Activated naive CD4-positive, alpha-beta T cell treated with anti-CD3 and anti-CD28 coated beads, Interleukin-2, amount 50 U/mL, for 72 hours (primary cell): Measurements from ENCODE around the gene TPRN. TPM values are rescaled to one million over a fixed set of nuclear protein-coding genes. Genes with fewer than 3 reads are reported as not detected.
"Not testable (repeated sequence)": the region's sequence is repeated elsewhere in the genome, so short reads cannot be mapped to it uniquely, and the experiment has no call there.

ENCODE experiments used
- ATAC-seq, 2 donors: fragments of 150-1000 bp; cut with Tn5 transposase; 2 replicates each; pipeline ENCODE4 v1.10.0; 2021; ENCODE audit warnings: mild to moderate bottlenecking in 2 of 2, moderate library complexity in 2 of 2
- DNase-seq, 2 donors: peaks; one replicate each; pipeline ENCODE4 v3.0.0; 2021 to 2022; ENCODE audit warnings: low spot score in 2 of 2
- H3K27ac Mint-ChIP-seq, 2 donors: one replicate each; pipeline ENCODE4 v1.8.0; 2022; ENCODE audit warnings: mild to moderate bottlenecking in 2 of 2, mixed read lengths in 2 of 2
- H3K36me3 Mint-ChIP-seq, 2 donors: one replicate each; pipeline ENCODE4 v1.8.0; 2022; ENCODE audit warnings: mixed read lengths in 2 of 2
- H3K9me3 Mint-ChIP-seq, 2 donors: one replicate each; pipeline ENCODE4 v1.8.0; 2022; ENCODE audit warnings: mixed read lengths in 2 of 2
- total RNA-seq, 2 donors: library from RNA; stranded (reverse); gene quantifications; one replicate each; pipeline ENCODE4 v1.2.3, GENCODE V29; 2022

Gene TPRN
- total RNA-seq, 2 donors from 2014 or later = 5.7 to 7.3 TPM

GRCh38 chr9:137239541-137240200 lies 39.1 kb upstream of the TPRN start:
- Mint-ChIP-seq H3K27ac (peak overlapping the region; percentile 63 to 90), H3K36me3 (peaks cover 15 to 18% of the 10 kb centered on the region in 2 donors)
- H3K9me3 Mint-ChIP-seq, DNase-seq, ATAC-seq: not testable (repeated sequence)

GRCh38 chr9:137237759-137238726 lies 37.5 kb upstream of the TPRN start:
- no peak for ATAC-seq
- H3K36me3 Mint-ChIP-seq = peaks cover 13 to 15% of the 10 kb centered on the region in 2 donors
- DNase-seq = no peak
- no peaks in the 10 kb centered on the region for H3K9me3 Mint-ChIP-seq
- no peak overlapping the region for H3K27ac Mint-ChIP-seq

GRCh38 chr9:137236936-137237421 lies 36.4 kb upstream of the TPRN start:
- DNase-seq = no peak

GRCh38 chr9:137236238-137236935 lies 35.8 kb upstream of the TPRN start:
- no peak overlapping the region for H3K27ac Mint-ChIP-seq
- DNase-seq (peak; percentile 86 to 96), ATAC-seq (peak; percentile 26 to 39)
- H3K36me3 Mint-ChIP-seq = peaks cover 0 to 4% of the 10 kb centered on the region in 2 donors
- no peaks in the 10 kb centered on the region for H3K9me3 Mint-ChIP-seq

More at GRCh38 chr9:137236936-137237421, 36.4 kb upstream of the TPRN start:
- H3K36me3 Mint-ChIP-seq = peaks cover 2 to 4% of the 10 kb centered on the region in 2 donors
- no peaks in the 10 kb centered on the region for H3K9me3 Mint-ChIP-seq
- H3K27ac Mint-ChIP-seq = no peak overlapping the region
- no peak for ATAC-seq

GRCh38 chr9:137235424-137236237 lies 35.1 kb upstream of the TPRN start:
- no peak for ATAC-seq
- no peak overlapping the region for H3K27ac Mint-ChIP-seq
- no peak for DNase-seq
- peaks cover 0 to 4% of the 10 kb centered on the region in 2 donors for H3K36me3 Mint-ChIP-seq
- H3K9me3 Mint-ChIP-seq = no peaks in the 10 kb centered on the region

GRCh38 chr9:137234758-137235423 lies 34.4 kb upstream of the TPRN start:
- Mint-ChIP-seq H3K36me3 (peaks cover 0 to 4% of the 10 kb centered on the region in 2 donors), H3K27ac (no peak overlapping the region), H3K9me3 (no peaks in the 10 kb centered on the region)
- no peak for DNase-seq
- no peak for ATAC-seq

GRCh38 chr9:137234055-137234697 lies 33.6 kb upstream of the TPRN start:
- Mint-ChIP-seq H3K27ac (no peak overlapping the region), H3K9me3 (no peaks in the 10 kb centered on the region), H3K36me3 (peaks cover 0 to 4% of the 10 kb centered on the region in 2 donors)
- DNase-seq (no peak), ATAC-seq (no peak)

- ATAC-seq = no peak
- no peak overlapping the region for H3K27ac Mint-ChIP-seq
- H3K9me3 Mint-ChIP-seq = no peaks in the 10 kb centered on the region
- no peaks in the 10 kb centered on the region for H3K36me3 Mint-ChIP-seq
- DNase-seq = no peak
Measured at GRCh38 chr9:137233143-137233980, 32.8 kb upstream of the TPRN start.

- no peaks in the 10 kb centered on the region for H3K9me3 Mint-ChIP-seq
- DNase-seq (no peak), ATAC-seq (no peak)
- H3K27ac Mint-ChIP-seq = no peak overlapping the region
- H3K36me3 Mint-ChIP-seq = no peaks in the 10 kb centered on the region
Measured at GRCh38 chr9:137232510-137232909, 32.0 kb upstream of the TPRN start.

- no peak overlapping the region for H3K27ac Mint-ChIP-seq
- no peak for DNase-seq
- H3K9me3 Mint-ChIP-seq = no peaks in the 10 kb centered on the region
- no peak for ATAC-seq
- H3K36me3 Mint-ChIP-seq = no peaks in the 10 kb centered on the region
Measured at GRCh38 chr9:137232101-137232500, 31.6 kb upstream of the TPRN start.

GRCh38 chr9:137231372-137232039 lies 31.0 kb upstream of the TPRN start:
- Mint-ChIP-seq H3K9me3 (no peaks in the 10 kb centered on the region), H3K36me3 (no peaks in the 10 kb centered on the region), H3K27ac (no peak overlapping the region)
- no peak for DNase-seq
- ATAC-seq = no peak

GRCh38 chr9:137230705-137231371 lies 30.3 kb upstream of the TPRN start, which contains the start of gene SLC34A3:
Gene SLC34A3, plus strand, starts transcription at chr9:137230901. Its CDS starts 802 bp downstream, at chr9:137231703.
- DNase-seq = no peak
- ATAC-seq = no peak
- Mint-ChIP-seq H3K36me3 (no peaks in the 10 kb centered on the region), H3K27ac (no peak within 1 kb of the TSS), H3K9me3 (no peaks in the 10 kb centered on the region)

- Mint-ChIP-seq H3K36me3 (no peaks in the 10 kb centered on the region), H3K27ac (no peak overlapping the region), H3K9me3 (no peaks in the 10 kb centered on the region)
- ATAC-seq (no peak), DNase-seq (no peak)
Measured at GRCh38 chr9:137229903-137230704, 29.6 kb upstream of the TPRN start.
